IMR-90 (cell line): Measurements from ENCODE around the gene PSD. TPM values are rescaled to one million over a fixed set of nuclear protein-coding genes. Genes with fewer than 3 reads are reported as not detected.

ENCODE experiments used
- ATAC-seq: fragments of 200-7000 bp; cut with Tn5 transposase; 2 replicates; pipeline ENCODE4 v1.9.1; 2020; ENCODE audit warnings: low read depth, mild to moderate bottlenecking, moderate library complexity
- BruUV-seq: library from RNA; stranded (reverse); fragments of 400-500 nt; replicated peaks from 2 replicates; lab custom pipeline; 2021; lab: Mats Ljungman, UMichigan
- CTCF ChIA-PET: fragments of 300-600 bp; formaldehyde crosslinking; extraction: SDS; loops from one replicate; lab custom pipeline; 2021; ENCODE audit warnings: antibody characterized with exemption; lab: Yijun Ruan, JAX
- POLR2A ChIA-PET: fragments of 300-600 bp; sonication (Branson Sonifier 250); formaldehyde crosslinking; loops from one replicate; lab custom pipeline; 2022; ENCODE audit warnings: antibody characterized with exemption; ENCODE audit not compliant: unreplicated experiment; lab: Charles Lee
- DNase-seq: peaks from one replicate; pipeline ENCODE4 v3.0.0; 2013
- H2AFZ ChIP-seq: replicated peaks from 2 replicates; pipeline ENCODE3; 2013; ENCODE audit warnings: low read length, mild to moderate bottlenecking; ENCODE audit not compliant: poor library complexity
- H2AK5ac ChIP-seq: 2 replicates; pipeline ENCODE4 v1.6.1; 2013; ENCODE audit warnings: low read depth, low read length, inconsistent platforms
- H2AK9ac ChIP-seq: replicated peaks from 2 replicates; pipeline ENCODE3; 2013; ENCODE audit warnings: mild to moderate bottlenecking, low read depth, low read length, moderate library complexity; ENCODE audit not compliant: poor library complexity
- H2BK120ac ChIP-seq: 2 replicates; pipeline ENCODE4 v1.6.1; 2013; ENCODE audit warnings: low read depth, low read length, inconsistent platforms
- H2BK15ac ChIP-seq: 3 replicates; pipeline ENCODE4 v1.6.1; 2013; ENCODE audit warnings: low read depth, low read length, inconsistent platforms
- H2BK20ac ChIP-seq: 2 replicates; pipeline ENCODE4 v1.6.1; 2013; ENCODE audit warnings: low read depth, mild to moderate bottlenecking, inconsistent platforms, low read length, moderate library complexity
- H2BK5ac ChIP-seq: 2 replicates; pipeline ENCODE4 v1.6.1; 2013; ENCODE audit warnings: mild to moderate bottlenecking, low read depth, low read length, inconsistent platforms; ENCODE audit not compliant: poor library complexity, severe bottlenecking
- H3K14ac ChIP-seq: replicated peaks from 2 replicates; pipeline ENCODE4 v1.6.1; 2013; ENCODE audit warnings: low read depth, low read length, inconsistent platforms
- H3K18ac ChIP-seq: 2 replicates; pipeline ENCODE4 v1.6.1; 2013; ENCODE audit warnings: low read depth, low read length, control low read depth
- H3K23ac ChIP-seq: 2 replicates; pipeline ENCODE4 v1.6.1; 2013; ENCODE audit warnings: low read depth, low read length, inconsistent platforms
- H3K27ac ChIP-seq: 2 replicates; pipeline ENCODE4 v1.5.1; 2013; ENCODE audit warnings: mild to moderate bottlenecking, control low read depth, low read length; ENCODE audit not compliant: insufficient read depth
- H3K27me3 ChIP-seq: 2 replicates; pipeline ENCODE4 v1.6.1; 2013; ENCODE audit warnings: low read length; ENCODE audit not compliant: control insufficient read depth, insufficient read depth
- H3K36me3 ChIP-seq: 2 replicates; pipeline ENCODE4 v1.6.1; 2013; ENCODE audit warnings: low read length, mixed read lengths; ENCODE audit not compliant: control insufficient read depth, insufficient read depth
- H3K4ac ChIP-seq: 2 replicates; pipeline ENCODE4 v1.6.1; 2013; ENCODE audit warnings: low read depth, low read length, inconsistent platforms
- H3K4me1 ChIP-seq: 2 replicates; pipeline ENCODE4 v1.6.1; 2013; ENCODE audit warnings: low read length, mixed read lengths; ENCODE audit not compliant: control insufficient read depth, insufficient read depth
- H3K4me2 ChIP-seq: 2 replicates; pipeline ENCODE4 v1.6.1; 2013; ENCODE audit warnings: low read depth, mild to moderate bottlenecking, control low read depth, low read length, moderate library complexity
- H3K4me3 ChIP-seq: 2 replicates; pipeline ENCODE4 v1.5.1; 2013; ENCODE audit warnings: low read depth, mild to moderate bottlenecking, control low read depth, low read length, moderate library complexity; ENCODE audit not compliant: insufficient read depth
- H3K56ac ChIP-seq: 2 replicates; pipeline ENCODE4 v1.6.1; 2013; ENCODE audit warnings: low read length, inconsistent platforms; ENCODE audit not compliant: insufficient read depth; ENCODE audit errors: extremely low read depth
- H3K79me1 ChIP-seq, 2 experiments: 2 replicates each; pipeline ENCODE4 v1.6.1; 2013; ENCODE audit warnings: low read length in 2 of 2, inconsistent platforms in 1 of 2, low read depth in 1 of 2
- H3K9ac ChIP-seq: 2 replicates; pipeline ENCODE4 v1.6.1; 2013; ENCODE audit warnings: low read depth, low read length, control low read depth
- H3K9me1 ChIP-seq: 2 replicates; pipeline ENCODE4 v1.6.1; 2013; ENCODE audit warnings: low read length, inconsistent platforms; ENCODE audit not compliant: insufficient read depth
- H3K9me3 ChIP-seq: 2 replicates; pipeline ENCODE4 v1.6.1; 2013; ENCODE audit warnings: low read length; ENCODE audit not compliant: control insufficient read depth, insufficient read depth
- H4K20me1 ChIP-seq: 2 replicates; pipeline ENCODE4 v1.6.1; 2013; ENCODE audit warnings: low read length, inconsistent platforms; ENCODE audit not compliant: insufficient read depth
- H4K5ac ChIP-seq: 2 replicates; pipeline ENCODE4 v1.6.1; 2013; ENCODE audit warnings: mild to moderate bottlenecking, low read depth, low read length, control low read depth
- H4K8ac ChIP-seq, 2 experiments: 2 replicates each; pipeline ENCODE4 v1.6.1; 2013; ENCODE audit warnings: low read depth in 2 of 2, low read length in 2 of 2, control low read depth in 1 of 2, inconsistent platforms in 1 of 2
- H4K91ac ChIP-seq: 2 replicates; pipeline ENCODE4 v1.6.1; 2013; ENCODE audit warnings: low read depth, low read length, inconsistent platforms; ENCODE audit not compliant: insufficient read depth
- NFE2L2 ChIP-seq: fragments of 150-350 bp; IDR thresholded peaks from 2 replicates; pipeline ENCODE4 v1.6.1; 2016; ENCODE audit warnings: low read depth, mild to moderate bottlenecking, low read length
- RAD21 ChIP-seq: IDR thresholded peaks from 2 replicates; pipeline ENCODE4 v1.6.1; 2012; ENCODE audit warnings: low read length, improper control_type of control experiment
- RFX5 ChIP-seq: IDR thresholded peaks from 2 replicates; pipeline ENCODE4 v1.8.0; 2012; ENCODE audit warnings: low read depth, mild to moderate bottlenecking, low read length, moderate library complexity
- USF2 ChIP-seq: fragments of 150-350 bp; IDR thresholded peaks from 2 replicates; pipeline ENCODE4 v1.6.1; 2017; ENCODE audit warnings: mild to moderate bottlenecking, antibody characterized with exemption, low read length, low read depth
- WGBS, 2 experiments: methylation state at CpG; one replicate each; pipeline versions ENCODE4 v1.1.5 to v1.1.7; 2013; ENCODE audit warnings: missing lambda C conversion rate in 2 of 2; ENCODE audit not compliant: insufficient read length in 1 of 2; ENCODE audit errors: extremely low coverage in 2 of 2; 5-methylcytosine and 5-hydroxymethylcytosine counted together
- dilution Hi-C: fragments of 300-500 bp; cut with HindIII; formaldehyde crosslinking; loops from one replicate; pipeline ENCODE4 v1.14.3; 2018; ENCODE audit warnings: low sequenced_read_pairs; ENCODE audit not compliant: unreplicated experiment
- in situ Hi-C: fragments of 300-500 bp; cut with MboI; formaldehyde crosslinking; loops from 3 replicates; pipeline ENCODE4 v1.14.3; 2019; ENCODE audit warnings: low sequenced_read_pairs, inconsistent platforms, mixed read lengths
- intact Hi-C: fragments of 100-400 bp; cut with micrococcal nuclease; formaldehyde crosslinking; loops from 2 replicates; pipeline ENCODE4 v1.10.0; 2022
- polyA plus RNA-seq, 3 experiments: library from polyadenylated mRNA; depleted of rRNA; stranded (reverse); fragments of >200 nt; gene quantifications; 2 replicates each; pipeline ENCODE4 v1.2.3, GENCODE V29; 2012; ENCODE audit warnings: low replicate concordance in 1 of 3
- total RNA-seq: library from RNA; depleted of rRNA; stranded (reverse); fragments of >200 nt; gene quantifications from 2 replicates; pipeline ENCODE4 v1.2.3, GENCODE V29; 2012

The PSD gene
- total and polyA plus RNA-seq, 2 of the 4 experiments (the other 2 are of a cell fraction), result 2.0 to 4.4 TPM

- Histone ChIP-seq H3K14ac (no peak overlapping the region), H2BK15ac (no peak overlapping the region), H3K9ac (no peak overlapping the region), H2AK9ac (no peak overlapping the region), H3K79me1 (peaks cover 0 to 4% of the 10 kb centered on the region in 2 experiments; a peak in 1 of 4 replicates), H2AFZ (no peak overlapping the region), H3K18ac (no peak overlapping the region), H3K4me1 (peaks cover 8% of the 10 kb centered on the region; the same call in 1 of the 2 replicates), H3K56ac (no peak overlapping the region), H3K4me2 (no peak overlapping the region), H4K5ac (no peak overlapping the region), H3K23ac (no peak overlapping the region), H3K36me3 (no peaks in the 10 kb centered on the region), H2BK20ac (no peak overlapping the region), H2BK120ac (no peak overlapping the region), H3K9me1 (peaks cover 8% of the 10 kb centered on the region; the same call in 1 of the 2 replicates), H3K9me3 (no peaks in the 10 kb centered on the region), H3K4me3 (no peak overlapping the region), H3K27ac (no peak overlapping the region), H3K4ac (no peak overlapping the region), H4K8ac (no peak overlapping the region), H4K20me1 (no peaks in the 10 kb centered on the region), H2BK5ac (no peak overlapping the region), H3K27me3 (peaks cover 72% of the 10 kb centered on the region), H4K91ac (no peak overlapping the region), H2AK5ac (no peak overlapping the region)
- intact Hi-C loops (no loop called here), dilution Hi-C loops (no loop called here), in situ Hi-C loops (no loop called here)
- DNase-seq, result no peak
- ChIA-PET CTCF (no interaction called here), POLR2A (no interaction called here)
- TF ChIP-seq RFX5 (no peak), NFE2L2 (no peak), RAD21 (no peak), USF2 (no peak)
- WGBS, 2 experiments, result 0% methylated on average over 1 of the region's 16 CpGs; no CpG with 5 or more reads in 1 of the 2 experiments
- BruUV-seq, result no TSS peak
- no peak for ATAC-seq
Measured at GRCh38 chr10:102413806-102414561, 4.6 kb downstream of the PSD start.
